ENCODE data around the gene CLNK. TPM values are rescaled to one million over a fixed set of nuclear protein-coding genes. Genes with fewer than 3 reads are reported as not detected.

The CLNK gene
- total RNA-seq, 1 donor from 2014 or later, result not detected

GRCh38 chr4:10509733-10510132 is 174.8 kb downstream of the CLNK start:
- no peaks in the 10 kb centered on the region for H3K36me3 ChIP-seq
- H3K9me3 ChIP-seq, result no peaks in the 10 kb centered on the region
- no peaks in the 10 kb centered on the region for H3K4me1 ChIP-seq
- H3K27ac ChIP-seq, result no peak overlapping the region
- intact Hi-C loops (cut with DNase I), result no loop called here
- H3K27me3 ChIP-seq, result no peaks in the 10 kb centered on the region
- H3K4me3 ChIP-seq, result no peak overlapping the region
- no peak for DNase-seq (ENCODE audit: low spot score in 2 of 2)
- TF ChIP-seq CTCF (IDR thresholded peaks at IDR 0.05), result no peak

- Histone ChIP-seq H3K27ac (no peak overlapping the region), H3K9me3 (no peaks in the 10 kb centered on the region), H3K4me1 (no peaks in the 10 kb centered on the region), H3K4me3 (no peak overlapping the region), H3K36me3 (no peaks in the 10 kb centered on the region), H3K27me3 (no peaks in the 10 kb centered on the region)
- no peak for DNase-seq (ENCODE audit: low spot score in 2 of 2)
- intact Hi-C loops (cut with DNase I), result no loop called here
- no peak for TF ChIP-seq CTCF (IDR thresholded peaks at IDR 0.05)
Measured at GRCh38 chr4:10506077-10506476, 178.5 kb downstream of the CLNK start.

DNA sequence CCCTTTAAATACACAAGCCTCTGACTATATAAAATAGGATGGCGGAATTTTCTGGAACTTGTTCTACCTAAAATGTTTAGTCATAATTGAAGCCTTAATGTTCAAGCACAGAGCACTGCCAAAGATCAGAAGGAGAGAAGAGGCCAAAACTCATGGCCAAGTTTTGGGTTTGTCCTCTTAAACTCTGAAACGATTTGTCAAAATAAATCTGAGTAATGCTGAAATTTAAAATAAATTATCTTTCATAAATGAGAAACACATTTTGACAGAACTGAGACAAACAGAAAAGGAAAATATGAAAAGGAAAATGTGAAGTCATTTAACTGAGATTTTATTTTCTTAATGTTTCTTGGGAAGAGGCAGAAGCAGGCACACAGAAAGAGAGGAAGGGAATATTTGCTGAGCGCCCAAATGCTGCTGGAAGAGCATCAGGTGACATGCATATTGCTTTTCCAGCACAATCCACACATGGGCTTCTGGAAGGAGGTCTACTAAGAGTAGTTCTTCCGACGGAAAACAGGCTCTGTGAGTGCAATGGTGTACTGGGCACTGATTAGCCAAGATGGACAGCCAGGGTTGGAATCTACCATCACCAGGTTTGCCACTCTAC is 179.9 kb downstream of the CLNK start:
- H3K36me3 ChIP-seq, result no peaks in the 10 kb centered on the region
- intact Hi-C loops (cut with DNase I), result no loop called here
- no peak overlapping the region for H3K27ac ChIP-seq

GRCh38 chr4:10502717-10503116 is 181.9 kb downstream of the CLNK start:
- Histone ChIP-seq H3K4me3 (no peak overlapping the region), H3K36me3 (no peaks in the 10 kb centered on the region), H3K9me3 (no peaks in the 10 kb centered on the region), H3K4me1 (no peaks in the 10 kb centered on the region), H3K27me3 (no peaks in the 10 kb centered on the region), H3K27ac (no peak overlapping the region)
- intact Hi-C loops (cut with DNase I), result no loop called here
- DNase-seq (ENCODE audit: low spot score in 2 of 2), result no peak
- no peak for TF ChIP-seq CTCF (IDR thresholded peaks at IDR 0.05)

More for the DNA sequence above, 179.9 kb downstream of the CLNK start:
- H3K4me3 ChIP-seq, result no peak overlapping the region
- H3K9me3 ChIP-seq, result no peaks in the 10 kb centered on the region
- no peak for DNase-seq (ENCODE audit: low spot score in 2 of 2)
- H3K27me3 ChIP-seq, result no peaks in the 10 kb centered on the region
- H3K4me1 ChIP-seq, result no peaks in the 10 kb centered on the region
- no peak for TF ChIP-seq CTCF (IDR thresholded peaks at IDR 0.05)

GRCh38 chr4:10500776-10501175 is 183.8 kb downstream of the CLNK start:
- no peak overlapping the region for H3K4me3 ChIP-seq
- no peak for DNase-seq (ENCODE audit: low spot score in 2 of 2)
- no peaks in the 10 kb centered on the region for H3K27me3 ChIP-seq
- no peaks in the 10 kb centered on the region for H3K36me3 ChIP-seq
- H3K9me3 ChIP-seq, result no peaks in the 10 kb centered on the region
- no peaks in the 10 kb centered on the region for H3K4me1 ChIP-seq
- no peak for TF ChIP-seq CTCF (IDR thresholded peaks at IDR 0.05)
- intact Hi-C loops (cut with DNase I), result no loop called here
- H3K27ac ChIP-seq, result no peak overlapping the region

- Histone ChIP-seq H3K9me3 (no peaks in the 10 kb centered on the region), H3K36me3 (no peaks in the 10 kb centered on the region), H3K4me1 (no peaks in the 10 kb centered on the region), H3K27me3 (no peaks in the 10 kb centered on the region), H3K4me3 (no peak overlapping the region), H3K27ac (no peak overlapping the region)
- TF ChIP-seq CTCF (IDR thresholded peaks at IDR 0.05), result no peak
- intact Hi-C loops (cut with DNase I), result no loop called here
- DNase-seq (ENCODE audit: low spot score in 2 of 2), result no peak
Measured at GRCh38 chr4:10496200-10496599, 188.4 kb downstream of the CLNK start.
